ENCODE results near the gene MTA3.

DNA sequence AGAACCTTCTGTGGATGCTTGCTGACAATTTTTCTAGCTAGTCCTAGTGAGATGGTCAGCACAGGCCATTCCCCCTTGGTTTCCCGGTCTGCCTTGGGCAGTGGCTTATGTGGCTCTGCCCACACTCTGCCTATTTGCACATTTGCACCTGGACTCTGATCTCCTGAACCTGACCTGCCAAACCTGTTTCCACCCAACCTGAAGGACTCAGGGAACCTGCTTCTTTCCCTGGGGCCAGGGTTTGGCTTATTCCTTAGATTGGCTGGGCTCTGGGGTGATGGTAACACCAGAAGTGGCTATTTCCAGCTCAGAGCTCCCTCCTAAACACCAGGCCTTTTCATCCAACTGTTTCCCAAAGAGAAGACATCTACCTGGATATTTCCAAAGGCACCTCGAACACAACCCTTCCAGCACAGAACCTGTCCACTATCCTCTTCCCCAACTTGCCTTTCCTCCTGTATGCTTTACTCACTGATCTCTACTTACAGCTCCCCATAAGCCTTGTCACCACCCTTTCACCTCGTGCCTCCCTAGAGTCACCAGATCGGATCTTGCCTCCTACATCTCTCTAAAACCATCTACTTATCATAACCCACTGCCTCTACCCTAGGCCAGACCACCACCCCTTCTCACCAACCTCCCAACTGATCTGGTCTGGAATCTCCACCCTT, 5.8 kb upstream of the MTA3 start:
- no peak for TF ChIP-seq EP300 (IDR thresholded peaks at IDR 0.05; ENCODE audit: borderline replicate concordance in 1 of 2, low read depth in 2 of 2, low read length in 2 of 2)
- no peak for TF ChIP-seq CHD2 (IDR thresholded peaks at IDR 0.05; ENCODE audit: low read length)
- TF ChIP-seq CHD1 (IDR thresholded peaks at IDR 0.05; ENCODE audit: low read depth, low read length): no peak
- TF ChIP-seq EZH2 (IDR thresholded peaks at IDR 0.05; ENCODE audit: low read depth, low read length, severe bottlenecking): no peak
- no peak for TF ChIP-seq POLR2AphosphoS5 (IDR thresholded peaks at IDR 0.05; ENCODE audit: low read depth, low read length)
- no peak for TF ChIP-seq YY1 (IDR thresholded peaks at IDR 0.05; ENCODE audit: low read depth, low read length)
- TF ChIP-seq, protein P1, sequence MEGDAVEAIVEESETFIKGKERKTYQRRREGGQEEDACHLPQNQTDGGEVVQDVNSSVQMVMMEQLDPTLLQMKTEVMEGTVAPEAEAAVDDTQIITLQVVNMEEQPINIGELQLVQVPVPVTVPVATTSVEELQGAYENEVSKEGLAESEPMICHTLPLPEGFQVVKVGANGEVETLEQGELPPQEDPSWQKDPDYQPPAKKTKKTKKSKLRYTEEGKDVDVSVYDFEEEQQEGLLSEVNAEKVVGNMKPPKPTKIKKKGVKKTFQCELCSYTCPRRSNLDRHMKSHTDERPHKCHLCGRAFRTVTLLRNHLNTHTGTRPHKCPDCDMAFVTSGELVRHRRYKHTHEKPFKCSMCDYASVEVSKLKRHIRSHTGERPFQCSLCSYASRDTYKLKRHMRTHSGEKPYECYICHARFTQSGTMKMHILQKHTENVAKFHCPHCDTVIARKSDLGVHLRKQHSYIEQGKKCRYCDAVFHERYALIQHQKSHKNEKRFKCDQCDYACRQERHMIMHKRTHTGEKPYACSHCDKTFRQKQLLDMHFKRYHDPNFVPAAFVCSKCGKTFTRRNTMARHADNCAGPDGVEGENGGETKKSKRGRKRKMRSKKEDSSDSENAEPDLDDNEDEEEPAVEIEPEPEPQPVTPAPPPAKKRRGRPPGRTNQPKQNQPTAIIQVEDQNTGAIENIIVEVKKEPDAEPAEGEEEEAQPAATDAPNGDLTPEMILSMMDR (IDR thresholded peaks at IDR 0.05; ENCODE audit: control extremely low read depth in 1 of 3, insufficient read depth in 1 of 3, low read depth in 1 of 3, low read length in 3 of 3): no peak
- TF ChIP-seq SIN3A (conservative IDR thresholded peaks at IDR 0.05 in 1 of 2, IDR thresholded peaks at IDR 0.05 in 1 of 2; ENCODE audit: low read depth in 1 of 2, low read length in 2 of 2): no peak
- no peak for TF ChIP-seq TCF12 (IDR thresholded peaks at IDR 0.05; ENCODE audit: low read depth, low read length)
- TF ChIP-seq POLR2A (IDR thresholded peaks at IDR 0.05; ENCODE audit: control extremely low read depth in 1 of 2, low read depth in 2 of 2, low read length in 2 of 2): no peak
- TF ChIP-seq KDM5A (IDR thresholded peaks at IDR 0.05; ENCODE audit: low read length): no peak

All from H1 (cell line).